GM23338 (cell line): ENCODE results near the gene DFFA.

Experiments used
- CREB1 ChIP-seq: fragments of 250-450 bp; sonication (Bioruptor Pico); IDR thresholded peaks from 2 replicates; pipeline ENCODE4 v1.5.0; 2020; ENCODE audit warnings: low read depth, mild to moderate bottlenecking, moderate library complexity
- CTCF ChIP-seq, 2 experiments: fragments of 200-600 bp in 1 of 2; sonication (generic) in 1 of 2; conservative IDR thresholded peaks; 2 replicates each; pipeline versions ENCODE4 v1.5.1 to v1.6.1; 2016 to 2017; ENCODE audit warnings: antibody characterized with exemption in 2 of 2, low read depth in 2 of 2, mild to moderate bottlenecking in 2 of 2, moderate library complexity in 1 of 2
- REST ChIP-seq: IDR thresholded peaks from one replicate; pipeline ENCODE4 v1.6.1; 2018; ENCODE audit warnings: antibody characterized with exemption; ENCODE audit not compliant: unreplicated experiment
- ZNF331 ChIP-seq: fragments of 250-450 bp; sonication (Bioruptor Pico); IDR thresholded peaks from 2 replicates; pipeline ENCODE4 v1.5.0; 2020; ENCODE audit warnings: low read depth, mild to moderate bottlenecking, moderate library complexity

- TF ChIP-seq CTCF (conservative IDR thresholded peaks at IDR 0.05; ENCODE audit: low read depth in 2 of 2) (no peak), REST (no peak), CREB1 (CRISPR knock-in tag) (no peak), ZNF331 (CRISPR knock-in tag) (no peak)
Observed at GRCh38 chr1:10456661-10457060, 15.7 kb downstream of the DFFA start.
